HEK293T (cell line): ENCODE data around the gene FHIT.

Experiments used
- ARNT ChIP-seq: fragments of 450-650 bp; IDR thresholded peaks from 2 replicates; pipeline ENCODE4 v1.6.1; 2017; ENCODE audit warnings: mild to moderate bottlenecking
- BHLHE40 ChIP-seq: fragments of 450-650 bp; IDR thresholded peaks from 2 replicates; pipeline ENCODE4 v1.6.1; 2016; ENCODE audit warnings: mild to moderate bottlenecking, moderate library complexity, borderline replicate concordance
- CTBP1 ChIP-seq: fragments of 450-650 bp; IDR thresholded peaks from 2 replicates; pipeline ENCODE4 v1.6.1; 2016; ENCODE audit warnings: borderline replicate concordance
- ELF4 ChIP-seq: fragments of 450-650 bp; IDR thresholded peaks from 2 replicates; pipeline ENCODE4 v1.6.1; 2017; ENCODE audit warnings: antibody characterized with exemption
- FOXA1 ChIP-seq: fragments of 450-650 bp; IDR thresholded peaks from 2 replicates; pipeline ENCODE4 v1.6.1; 2016; ENCODE audit warnings: mild to moderate bottlenecking
- FOXK2 ChIP-seq: fragments of 450-650 bp; IDR thresholded peaks from 2 replicates; pipeline ENCODE4 v1.6.1; 2016; ENCODE audit warnings: mild to moderate bottlenecking
- FOXM1 ChIP-seq: fragments of 450-650 bp; IDR thresholded peaks from 2 replicates; pipeline ENCODE4 v1.6.1; 2017; ENCODE audit warnings: mild to moderate bottlenecking, borderline replicate concordance
- HDGF ChIP-seq: fragments of 450-650 bp; IDR thresholded peaks from 2 replicates; pipeline ENCODE4 v1.6.1; 2017; ENCODE audit warnings: antibody characterized with exemption, borderline replicate concordance
- L3MBTL2 ChIP-seq: fragments of 450-650 bp; conservative IDR thresholded peaks from 2 replicates; pipeline ENCODE4 v1.6.1; 2016; ENCODE audit warnings: mild to moderate bottlenecking
- NFRKB ChIP-seq: fragments of 450-650 bp; IDR thresholded peaks from 2 replicates; pipeline ENCODE4 v1.6.1; 2016; ENCODE audit warnings: mild to moderate bottlenecking, moderate library complexity
- PKNOX1 ChIP-seq: fragments of 450-650 bp; IDR thresholded peaks from 2 replicates; pipeline ENCODE4 v1.6.1; 2016
- SP1 ChIP-seq: fragments of 450-650 bp; IDR thresholded peaks from 2 replicates; pipeline ENCODE4 v1.6.1; 2017
- ZNF384 ChIP-seq: fragments of 450-650 bp; IDR thresholded peaks from 2 replicates; pipeline ENCODE4 v1.6.1; 2016

DNA sequence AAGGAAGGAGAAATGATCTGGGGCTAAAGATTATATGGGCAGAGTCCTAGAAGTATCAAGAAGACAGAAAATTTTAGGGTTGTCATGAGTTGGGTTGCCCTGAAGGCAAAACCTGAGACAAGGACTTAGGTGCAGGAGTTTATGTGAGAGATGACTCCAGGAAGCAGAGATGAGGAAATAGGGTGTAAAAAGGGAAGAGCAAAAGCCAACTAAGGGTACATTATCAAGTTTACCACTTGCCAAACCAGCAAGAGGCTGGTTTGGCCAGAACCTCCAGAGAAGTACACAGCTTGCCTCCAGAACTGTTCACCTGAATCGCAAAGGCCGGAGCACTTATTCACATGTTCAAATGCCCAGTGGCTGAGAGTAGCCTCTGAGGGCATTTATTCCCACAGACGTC, 116.7 kb downstream of the FHIT start:
- TF ChIP-seq FOXM1, result no peak
- TF ChIP-seq BHLHE40, result no peak
- TF ChIP-seq FOXA1, result no peak
- TF ChIP-seq FOXK2, result no peak
- no peak for TF ChIP-seq ZNF384
- no peak for TF ChIP-seq ELF4
- no peak for TF ChIP-seq ARNT
- TF ChIP-seq HDGF, result no peak
- TF ChIP-seq SP1, result no peak
- no peak for TF ChIP-seq NFRKB
- no peak for TF ChIP-seq CTBP1
- TF ChIP-seq PKNOX1, result no peak
- no peak for TF ChIP-seq L3MBTL2
